Endodermal cell (in vitro differentiated cells): ENCODE results near the gene RIF1. TPM values are rescaled to one million over a fixed set of nuclear protein-coding genes. Genes with fewer than 3 reads are reported as not detected.

Source experiments
- DNase-seq: peaks from one replicate; pipeline ENCODE4 v3.0.0-alpha.2; 2017
- H3K27ac ChIP-seq: 2 replicates; pipeline ENCODE4 v1.5.1; 2013; ENCODE audit warnings: mild to moderate bottlenecking, low read depth, low read length, moderate library complexity
- H3K27me3 ChIP-seq: 2 replicates; pipeline ENCODE4 v1.6.1; 2013; ENCODE audit warnings: mild to moderate bottlenecking, low read length, moderate library complexity; ENCODE audit not compliant: insufficient read depth, control insufficient read depth, poor library complexity, severe bottlenecking
- H3K36me3 ChIP-seq: 2 replicates; pipeline ENCODE4 v1.7.0; 2013; ENCODE audit warnings: mild to moderate bottlenecking, low read length, moderate library complexity; ENCODE audit not compliant: control insufficient read depth, insufficient read depth
- H3K4me1 ChIP-seq: one replicate; pipeline ENCODE4 v1.7.0; 2013; ENCODE audit warnings: low read length; ENCODE audit not compliant: control insufficient read depth, insufficient read depth
- H3K4me3 ChIP-seq: 2 replicates; pipeline ENCODE4 v1.5.1; 2013; ENCODE audit warnings: mild to moderate bottlenecking, low read length, moderate library complexity
- H3K9ac ChIP-seq: 2 replicates; pipeline ENCODE4 v1.6.1; 2013; ENCODE audit warnings: mild to moderate bottlenecking, low read length, moderate library complexity; ENCODE audit not compliant: poor library complexity, severe bottlenecking; ENCODE audit errors: extremely low read depth
- H3K9me3 ChIP-seq: 2 replicates; pipeline ENCODE4 v1.6.1; 2013; ENCODE audit warnings: mild to moderate bottlenecking, low read length, moderate library complexity; ENCODE audit not compliant: control insufficient read depth
- H3K27ac Mint-ChIP-seq: 2 replicates; pipeline ENCODE4 v1.8.0; 2020; ENCODE audit warnings: mixed read lengths
- H3K27me3 Mint-ChIP-seq: 2 replicates; pipeline ENCODE4 v1.8.0; 2021; ENCODE audit warnings: mild to moderate bottlenecking, mixed read lengths; ENCODE audit not compliant: insufficient read depth
- H3K36me3 Mint-ChIP-seq: 2 replicates; pipeline ENCODE4 v1.8.0; 2020; ENCODE audit warnings: low read depth, mixed read lengths
- H3K4me1 Mint-ChIP-seq: 2 replicates; pipeline ENCODE4 v1.8.0; 2020; ENCODE audit warnings: mixed read lengths
- H3K4me3 Mint-ChIP-seq: 2 replicates; pipeline ENCODE4 v1.8.0; 2020; ENCODE audit warnings: mild to moderate bottlenecking, moderate library complexity, mixed read lengths
- H3K9me3 Mint-ChIP-seq: 2 replicates; pipeline ENCODE4 v1.8.0; 2020; ENCODE audit warnings: mild to moderate bottlenecking, mixed read lengths
- CTCF ChIP-seq: fragments of 200-600 bp; sonication (generic); conservative IDR thresholded peaks from 2 replicates; pipeline ENCODE4 v1.5.0; 2021; ENCODE audit warnings: antibody characterized with exemption, mild to moderate bottlenecking
- WGBS, 2 experiments: methylation state at CpG; one replicate each; pipeline versions ENCODE4 v1.1.5 to v1.1.7; 2013; ENCODE audit warnings: missing lambda C conversion rate in 2 of 2, mixed read lengths in 1 of 2; ENCODE audit not compliant: insufficient coverage in 1 of 2, insufficient read length in 1 of 2; 5-methylcytosine and 5-hydroxymethylcytosine counted together
- total RNA-seq, 2 donors: library from RNA; stranded (reverse); fragmentation: NEBNext Ultra II Directional in 1 of 2; extraction: Animal tissue kit (Norgen Biotek cat#: 25700) in 1 of 2; gene quantifications; 2 replicates in 1 of 2; 3 replicates in 1 of 2; pipeline ENCODE4 v1.2.1, GENCODE V29; 2021

Gene RIF1
- total RNA-seq, 2 donors from 2014 or later, result 64.3 to 66.7 TPM

GRCh38 chr2:151399981-151400380 is 9.7 kb upstream of the RIF1 start:
- no peaks in the 10 kb centered on the region for H3K36me3 ChIP-seq
- no peaks in the 10 kb centered on the region for H3K9me3 ChIP-seq
- TF ChIP-seq CTCF, result no peak
- no peak for DNase-seq
- H3K36me3 Mint-ChIP-seq, result no peaks in the 10 kb centered on the region
- no peak overlapping the region for H3K27ac Mint-ChIP-seq
- no peak overlapping the region for H3K4me3 Mint-ChIP-seq
- no peaks in the 10 kb centered on the region for H3K4me1 ChIP-seq
- H3K9ac ChIP-seq, result no peak overlapping the region
- no peaks in the 10 kb centered on the region for H3K9me3 Mint-ChIP-seq
- no peak overlapping the region for H3K27ac ChIP-seq
- no peaks in the 10 kb centered on the region for H3K27me3 ChIP-seq
- 86% methylated on average over 1 of the region's 1 CpG; no CpG with 5 or more reads in 1 of the 2 experiments for WGBS, 2 experiments
- no peaks in the 10 kb centered on the region for H3K27me3 Mint-ChIP-seq
- H3K4me3 ChIP-seq, result no peak overlapping the region
- H3K4me1 Mint-ChIP-seq, result no peaks in the 10 kb centered on the region

- Mint-ChIP-seq H3K4me3 (no peak overlapping the region), H3K9me3 (no peaks in the 10 kb centered on the region), H3K4me1 (no peaks in the 10 kb centered on the region), H3K27ac (no peak overlapping the region), H3K27me3 (no peaks in the 10 kb centered on the region), H3K36me3 (no peaks in the 10 kb centered on the region)
- no peaks in the 10 kb centered on the region for H3K4me1 ChIP-seq
- H3K9me3 ChIP-seq, result no peaks in the 10 kb centered on the region
- no peak for DNase-seq
- H3K9ac ChIP-seq, result no peak overlapping the region
- WGBS, 2 experiments, result 90 to 100% methylated on average over 4 to 5 of the region's 5 CpGs
- no peak for TF ChIP-seq CTCF
- H3K27ac ChIP-seq, result no peak overlapping the region
- no peaks in the 10 kb centered on the region for H3K36me3 ChIP-seq
- no peaks in the 10 kb centered on the region for H3K27me3 ChIP-seq
- no peak overlapping the region for H3K4me3 ChIP-seq
Observed at GRCh38 chr2:151401149-151401548, 8.6 kb upstream of the RIF1 start.

GRCh38 chr2:151403914-151404313 is 5.8 kb upstream of the RIF1 start:
- no peak overlapping the region for H3K27ac ChIP-seq
- no peaks in the 10 kb centered on the region for H3K27me3 Mint-ChIP-seq
- H3K9me3 Mint-ChIP-seq, result no peaks in the 10 kb centered on the region
- H3K9ac ChIP-seq, result no peak overlapping the region
- H3K27ac Mint-ChIP-seq, result no peak overlapping the region
- H3K4me3 ChIP-seq, result no peak overlapping the region
- H3K4me1 ChIP-seq, result no peaks in the 10 kb centered on the region
- H3K4me1 Mint-ChIP-seq, result no peaks in the 10 kb centered on the region
- peaks cover 2% of the 10 kb centered on the region for H3K9me3 ChIP-seq
- TF ChIP-seq CTCF, result no peak
- no peaks in the 10 kb centered on the region for H3K36me3 ChIP-seq
- WGBS, 2 experiments, result 87 to 100% methylated on average over 1 to 4 of the region's 4 CpGs
- H3K36me3 Mint-ChIP-seq, result no peaks in the 10 kb centered on the region
- DNase-seq, result no peak
- no peaks in the 10 kb centered on the region for H3K27me3 ChIP-seq
- no peak overlapping the region for H3K4me3 Mint-ChIP-seq
